ENCODE results near the gene CASS4.

DNA sequence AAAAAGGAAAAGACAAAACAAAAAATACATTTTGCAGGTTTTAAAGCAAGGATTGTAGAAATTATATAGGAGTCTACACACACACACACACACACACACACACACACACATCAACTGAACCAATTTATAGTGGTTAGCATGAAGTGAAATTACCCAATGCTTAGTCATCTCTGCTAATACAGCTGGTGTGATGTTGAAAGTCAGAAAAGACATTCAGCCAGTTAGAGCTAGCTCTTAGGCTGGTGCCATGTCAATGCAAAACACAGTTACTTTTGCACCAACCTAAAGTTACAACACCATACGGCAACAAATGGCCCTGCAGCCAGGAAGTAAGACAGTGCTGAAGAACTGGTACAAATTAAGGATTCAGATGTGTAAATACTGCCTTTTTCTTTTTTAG, 38.1 kb upstream of the CASS4 start:
- TF ChIP-seq, protein P1, sequence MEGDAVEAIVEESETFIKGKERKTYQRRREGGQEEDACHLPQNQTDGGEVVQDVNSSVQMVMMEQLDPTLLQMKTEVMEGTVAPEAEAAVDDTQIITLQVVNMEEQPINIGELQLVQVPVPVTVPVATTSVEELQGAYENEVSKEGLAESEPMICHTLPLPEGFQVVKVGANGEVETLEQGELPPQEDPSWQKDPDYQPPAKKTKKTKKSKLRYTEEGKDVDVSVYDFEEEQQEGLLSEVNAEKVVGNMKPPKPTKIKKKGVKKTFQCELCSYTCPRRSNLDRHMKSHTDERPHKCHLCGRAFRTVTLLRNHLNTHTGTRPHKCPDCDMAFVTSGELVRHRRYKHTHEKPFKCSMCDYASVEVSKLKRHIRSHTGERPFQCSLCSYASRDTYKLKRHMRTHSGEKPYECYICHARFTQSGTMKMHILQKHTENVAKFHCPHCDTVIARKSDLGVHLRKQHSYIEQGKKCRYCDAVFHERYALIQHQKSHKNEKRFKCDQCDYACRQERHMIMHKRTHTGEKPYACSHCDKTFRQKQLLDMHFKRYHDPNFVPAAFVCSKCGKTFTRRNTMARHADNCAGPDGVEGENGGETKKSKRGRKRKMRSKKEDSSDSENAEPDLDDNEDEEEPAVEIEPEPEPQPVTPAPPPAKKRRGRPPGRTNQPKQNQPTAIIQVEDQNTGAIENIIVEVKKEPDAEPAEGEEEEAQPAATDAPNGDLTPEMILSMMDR (IDR thresholded peaks at IDR 0.05) = no peak
- TF ChIP-seq POLR2AphosphoS5 (IDR thresholded peaks at IDR 0.05) (no peak), POLR2A (IDR thresholded peaks at IDR 0.05) (no peak)
